Stimulated activated CD8-positive, alpha-beta memory T cell treated with anti-CD3 and anti-CD28 coated beads, Interleukin-4, amount 100 ng/mL, for 1 hour (primary cell): ENCODE measurements around the gene TNPO2.
"Not testable (repeated sequence)": the region's sequence is repeated elsewhere in the genome, so short reads cannot be mapped to it uniquely, and the experiment has no call there.

ENCODE experiments used
- DNase-seq, 2 donors: peaks; one replicate each; pipeline ENCODE4 v3.0.0-alpha.2; 2020; ENCODE audit warnings: low read depth in 2 of 2, low spot score in 1 of 2

The TNPO2 gene

GRCh38 chr19:12678039-12678438, 45.7 kb downstream of the TNPO2 start:
- not testable (repeated sequence) for DNase-seq

GRCh38 chr19:12676928-12677327, 46.8 kb downstream of the TNPO2 start:
- DNase-seq: no peak

GRCh38 chr19:12676384-12676792, 47.3 kb downstream of the TNPO2 start:
- peak; percentile 73 to 77 for DNase-seq

GRCh38 chr19:12675940-12676339, 47.8 kb downstream of the TNPO2 start:
- no peak for DNase-seq

- no peak for DNase-seq
Observed at GRCh38 chr19:12675399-12675798, 48.3 kb downstream of the TNPO2 start.

GRCh38 chr19:12672744-12673143, 51.0 kb downstream of the TNPO2 start:
- no peak for DNase-seq

- no peak for DNase-seq
Observed at GRCh38 chr19:12670159-12670928, 53.4 kb downstream of the TNPO2 start.

GRCh38 chr19:12669270-12670158, 54.2 kb downstream of the TNPO2 start:
- peak; percentile 37 to 62 for DNase-seq

- DNase-seq: peak in 1 of 2 donors; percentile 34
Observed at GRCh38 chr19:12668932-12669269, 54.8 kb downstream of the TNPO2 start.

GRCh38 chr19:12668346-12668745, 55.4 kb downstream of the TNPO2 start:
- no peak for DNase-seq

GRCh38 chr19:12667731-12668302, 55.9 kb downstream of the TNPO2 start:
- DNase-seq: no peak

- peak; percentile 51 to 58 for DNase-seq
Observed at GRCh38 chr19:12666265-12667048, 57.3 kb downstream of the TNPO2 start, which contains the start of the genes MAN2B1 and WDR83. MAN2B1 (minus strand) TSS chr19:12666742; CDS start chr19:12666701, 41 bp downstream. WDR83 (plus strand) TSS chr19:12666807; CDS start chr19:12669791, 2,984 bp downstream.

- DNase-seq: no peak
Observed at GRCh38 chr19:12665671-12666264, 58.0 kb downstream of the TNPO2 start.

GRCh38 chr19:12665281-12665573, 58.5 kb downstream of the TNPO2 start:
- peak in 1 of 2 donors; percentile 29 for DNase-seq

- DNase-seq: no peak
Observed at GRCh38 chr19:12664406-12665280, 59.1 kb downstream of the TNPO2 start.

GRCh38 chr19:12660980-12661379, 62.8 kb downstream of the TNPO2 start:
- no peak for DNase-seq

- no peak for DNase-seq
Observed at GRCh38 chr19:12657966-12658365, 65.8 kb downstream of the TNPO2 start.

GRCh38 chr19:12656899-12657571, 66.7 kb downstream of the TNPO2 start:
- no peak for DNase-seq

GRCh38 chr19:12655546-12655945, 68.2 kb downstream of the TNPO2 start:
- DNase-seq: no peak
